SK-N-SH (cell line): Measurements from ENCODE around the gene ARHGAP23. TPM values are rescaled to one million over a fixed set of nuclear protein-coding genes. Genes with fewer than 3 reads are reported as not detected.
"Not testable (repeated sequence)": the region's sequence is repeated elsewhere in the genome, so short reads cannot be mapped to it uniquely, and the experiment has no call there.

ENCODE experiments used
- CTCF ChIA-PET: fragments of 300-600, 350-600 bp; formaldehyde crosslinking; extraction: SDS; loops from one replicate; lab custom pipeline; 2021; lab: Yijun Ruan, JAX
- POLR2A ChIA-PET: fragments of 350-600 bp; sonication (Branson Sonifier 250); formaldehyde crosslinking; extraction: SDS; loops from one replicate; lab custom pipeline; 2020; ENCODE audit warnings: antibody characterized with exemption, inconsistent platforms; lab: Yijun Ruan, JAX
- DNase-seq: peaks from one replicate; pipeline ENCODE4 v3.0.0; 2012
- H2AFZ ChIP-seq: fragments of 200-600 bp; sonication (generic); 2 replicates; pipeline ENCODE4 v1.8.1; 2016; ENCODE audit warnings: antibody characterized with exemption, mild to moderate bottlenecking, low read depth
- H3F3A ChIP-seq: fragments of 200-600 bp; sonication (generic); replicated peaks from 2 replicates; pipeline ENCODE3; 2016; ENCODE audit warnings: antibody characterized with exemption, mild to moderate bottlenecking; ENCODE audit not compliant: insufficient read depth
- H3K27ac ChIP-seq, 2 experiments: fragments of 200-500 bp in 1 of 2; fragments of 200-600 bp in 1 of 2; sonication (Bioruptor generic) in 1 of 2; sonication (generic), shearing (Covaris generic) in 1 of 2; 2 replicates each; pipeline versions ENCODE4 v1.5.1 to v1.6.1; 2014 to 2016; ENCODE audit warnings: low read depth in 2 of 2, inconsistent platforms in 1 of 2, low read length in 1 of 2, mild to moderate bottlenecking in 1 of 2, mixed read lengths in 1 of 2
- H3K27me3 ChIP-seq: fragments of 200-600 bp; sonication (generic), shearing (Covaris generic); 2 replicates; pipeline ENCODE4 v1.6.1; 2016; ENCODE audit warnings: mixed run types; ENCODE audit not compliant: insufficient read depth
- H3K36me3 ChIP-seq, 2 experiments: fragments of 200-500 bp in 1 of 2; fragments of 200-600 bp in 1 of 2; sonication (Bioruptor generic) in 1 of 2; sonication (generic) in 1 of 2; replicated peaks in 1 of 2; 2 replicates each; pipeline versions ENCODE3 to v1.5.1; 2014 to 2016; ENCODE audit warnings: low read length in 1 of 2, mild to moderate bottlenecking in 1 of 2; ENCODE audit not compliant: insufficient read depth in 2 of 2, control insufficient read depth in 1 of 2
- H3K4me1 ChIP-seq, 2 experiments: fragments of 200-500 bp in 1 of 2; fragments of 200-600 bp in 1 of 2; sonication (Bioruptor generic) in 1 of 2; sonication (generic), shearing (Covaris generic) in 1 of 2; 2 replicates each; pipeline versions ENCODE4 v1.5.1 to v1.6.1; 2014 to 2016; ENCODE audit warnings: low read depth in 1 of 2, low read length in 1 of 2, mixed run types in 1 of 2; ENCODE audit not compliant: insufficient read depth in 2 of 2, control insufficient read depth in 1 of 2
- H3K4me2 ChIP-seq: fragments of 200-600 bp; sonication (generic), shearing (Covaris generic); 2 replicates; pipeline ENCODE4 v1.6.1; 2017; ENCODE audit warnings: mixed run types
- H3K4me3 ChIP-seq, 2 experiments: fragments of 200-500 bp in 1 of 2; fragments of 200-600 bp in 1 of 2; sonication (Bioruptor generic) in 1 of 2; sonication (generic), shearing (Covaris generic) in 1 of 2; 2 replicates each; pipeline versions ENCODE4 v1.5.1 to v1.8.1; 2014 to 2016; ENCODE audit warnings: low read depth in 2 of 2, inconsistent platforms in 1 of 2, low read length in 1 of 2, mild to moderate bottlenecking in 1 of 2, mixed read lengths in 1 of 2, moderate library complexity in 1 of 2
- H3K79me2 ChIP-seq: fragments of 200-600 bp; sonication (generic); 2 replicates; pipeline ENCODE4 v1.8.1; 2017; ENCODE audit warnings: mild to moderate bottlenecking; ENCODE audit not compliant: insufficient read depth
- H3K9ac ChIP-seq: fragments of 200-600 bp; sonication (generic); 2 replicates; pipeline ENCODE4 v1.6.1; 2017; ENCODE audit warnings: mixed run types
- H3K9me2 ChIP-seq: fragments of 200-600 bp; sonication (generic); 2 replicates; pipeline ENCODE4 v1.6.1; 2017; ENCODE audit warnings: mixed run types
- H3K9me3 ChIP-seq: fragments of 200-600 bp; sonication (generic); 2 replicates; pipeline ENCODE4 v1.6.1; 2017; ENCODE audit warnings: mixed run types, mild to moderate bottlenecking, moderate library complexity
- H4K20me1 ChIP-seq: fragments of 200-600 bp; sonication (generic); 2 replicates; pipeline ENCODE4 v1.6.1; 2017; ENCODE audit warnings: mild to moderate bottlenecking, mixed run types; ENCODE audit not compliant: insufficient read depth
- CHD2 ChIP-seq: fragments of 150-350 bp; IDR thresholded peaks from 2 replicates; pipeline ENCODE4 v1.6.1; 2018; ENCODE audit warnings: low read length; ENCODE audit not compliant: partially characterized antibody
- FOXJ3 ChIP-seq: sonication (generic); formaldehyde crosslinking; IDR thresholded peaks from 2 replicates; pipeline ENCODE4 v1.5.1; 2020; ENCODE audit warnings: mild to moderate bottlenecking, missing genetic modification reagents
- GABPA ChIP-seq: IDR thresholded peaks from 2 replicates; pipeline ENCODE4 v1.4.0; 2012; ENCODE audit warnings: low read depth, mild to moderate bottlenecking
- MEF2A ChIP-seq: IDR thresholded peaks from 2 replicates; pipeline ENCODE4 v1.4.0; 2012; ENCODE audit warnings: low read depth, borderline replicate concordance
- MXI1 ChIP-seq: IDR thresholded peaks from 2 replicates; pipeline ENCODE4 v1.6.1; 2012; ENCODE audit warnings: mild to moderate bottlenecking, low read depth, low read length, improper control_type of control experiment
- NRF1 ChIP-seq: IDR thresholded peaks from 2 replicates; pipeline ENCODE4 v1.6.1; 2012; ENCODE audit warnings: low read depth, mild to moderate bottlenecking, low read length
- RAD21 ChIP-seq: IDR thresholded peaks from 2 replicates; pipeline ENCODE4 v1.6.1; 2012; ENCODE audit warnings: mild to moderate bottlenecking, low read length
- RCOR1 ChIP-seq: fragments of 150-350 bp; IDR thresholded peaks from 2 replicates; pipeline ENCODE4 v1.6.1; 2017; ENCODE audit warnings: antibody characterized with exemption, low read length
- RFX5 ChIP-seq: IDR thresholded peaks from 2 replicates; pipeline ENCODE4 v1.6.1; 2012; ENCODE audit warnings: mild to moderate bottlenecking, improper control_type of control experiment, low read length
- SIN3A ChIP-seq: IDR thresholded peaks from 2 replicates; pipeline ENCODE4 v1.6.1; 2012; ENCODE audit warnings: low read depth, mild to moderate bottlenecking, low read length, moderate library complexity, borderline replicate concordance
- SMC3 ChIP-seq: IDR thresholded peaks from 2 replicates; pipeline ENCODE4 v1.6.1; 2012; ENCODE audit warnings: low read depth, low read length, improper control_type of control experiment
- TCF12 ChIP-seq: IDR thresholded peaks from 2 replicates; pipeline ENCODE4 v1.4.0; 2012
- WGBS: methylation state at CpG from one replicate; pipeline ENCODE4 v1.1.6; 2017; ENCODE audit warnings: low lambda C conversion rate; 5-methylcytosine and 5-hydroxymethylcytosine counted together
- polyA plus RNA-seq, 3 experiments: library from polyadenylated mRNA; depleted of rRNA; stranded (reverse); fragments of >200 nt; gene quantifications; 2 replicates each; pipeline ENCODE4 v1.2.3, GENCODE V29; 2012
- TF ChIP-seq, protein P1 (sequence below): fragments of 200-600 bp; sonication (generic); IDR thresholded peaks from 2 replicates; pipeline ENCODE4 v1.6.1; 2017; ENCODE audit warnings: antibody characterized with exemption, mild to moderate bottlenecking, moderate library complexity
- TF ChIP-seq, protein P2 (sequence below): IDR thresholded peaks from 2 replicates; pipeline ENCODE4 v1.4.0; 2012; ENCODE audit warnings: low read depth, borderline replicate concordance
- TF ChIP-seq, protein P3 (sequence below): IDR thresholded peaks from 2 replicates; pipeline ENCODE4 v1.4.0; 2012; ENCODE audit warnings: low read depth
- TF ChIP-seq, protein P4 (sequence below): IDR thresholded peaks from 2 replicates; pipeline ENCODE4 v1.4.0; 2012; ENCODE audit warnings: low read depth, borderline replicate concordance
- TF ChIP-seq, protein P5 (sequence below): fragments of 150-350 bp; IDR thresholded peaks from 2 replicates; pipeline ENCODE4 v1.6.1; 2017; ENCODE audit warnings: antibody characterized with exemption, low read length, low read depth, borderline replicate concordance
- TF ChIP-seq, protein P6 (sequence below): fragments of 150-350 bp; IDR thresholded peaks from 2 replicates; pipeline ENCODE4 v1.6.1; 2016; ENCODE audit warnings: mild to moderate bottlenecking, low read depth, low read length

Gene ARHGAP23
- polyA plus RNA-seq, 1 of the 3 experiments (the other 2 are of a cell fraction), result 19.2 TPM

DNA sequence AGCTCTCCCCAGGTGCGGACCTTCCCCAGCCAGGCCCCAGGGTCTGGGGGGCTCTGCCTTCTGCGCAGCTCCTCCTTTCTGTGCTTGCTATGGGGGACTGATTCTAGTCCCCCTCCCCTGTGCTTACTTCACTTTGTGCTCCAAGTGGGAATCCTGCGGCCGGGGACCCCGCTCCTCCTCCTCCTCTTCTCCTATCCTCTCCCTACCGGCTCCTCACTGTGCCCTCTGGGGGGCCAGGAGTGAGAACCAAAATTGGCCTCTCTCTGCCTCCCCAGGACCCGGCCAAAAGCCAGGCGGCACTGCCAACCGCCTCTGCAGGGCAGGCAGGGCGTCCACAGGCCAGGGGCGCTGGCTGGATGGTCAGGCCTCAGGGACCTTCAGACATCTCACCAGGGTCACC is 103.5 kb downstream of the ARHGAP23 start:
- WGBS, result 84% methylated on average over 9 of the region's 11 CpGs
- H2AFZ ChIP-seq, H3K9me2 ChIP-seq, H3K9me3 ChIP-seq, H4K20me1 ChIP-seq, DNase-seq, H3K27ac ChIP-seq, H3K36me3 ChIP-seq, CTCF ChIA-PET, H3K9ac ChIP-seq, H3K79me2 ChIP-seq, H3K27me3 ChIP-seq, H3F3A ChIP-seq, H3K4me3 ChIP-seq, H3K4me2 ChIP-seq, POLR2A ChIA-PET: not testable (repeated sequence)
- peaks cover 0 to 11% of the 10 kb centered on the region in 2 experiments; a peak in 1 of 4 replicates for H3K4me1 ChIP-seq

DNA sequence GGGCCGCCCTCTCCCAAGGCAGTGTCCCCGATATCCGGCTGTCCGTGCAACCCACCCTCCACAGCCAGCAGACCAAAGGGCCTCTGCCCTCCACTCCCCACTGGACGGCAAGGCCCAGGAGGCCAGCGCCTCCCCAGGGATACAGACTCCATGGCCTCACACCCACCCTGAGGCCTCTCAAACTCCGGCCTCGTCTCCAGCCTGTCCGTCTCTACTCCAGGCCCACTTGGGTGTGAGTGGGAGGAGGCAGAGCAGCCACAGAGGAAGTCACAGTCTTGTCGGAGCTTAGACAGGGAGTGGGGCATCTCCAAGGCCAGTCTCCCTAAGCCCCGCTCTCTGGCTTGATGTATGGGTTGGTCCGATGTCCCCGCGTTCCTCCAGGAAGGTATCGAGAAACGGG is 104.2 kb downstream of the ARHGAP23 start:
- Histone ChIP-seq H3K36me3 (no peaks in the 10 kb centered on the region), H3K9me3 (no peaks in the 10 kb centered on the region), H3K79me2 (no peaks in the 10 kb centered on the region), H3F3A (peaks cover 4% of the 10 kb centered on the region), H3K4me1 (peaks cover 0 to 11% of the 10 kb centered on the region in 2 experiments; a peak in 1 of 4 replicates)
- CTCF ChIA-PET, result interaction anchor here (1.4 kb wide), 1 partner anchor 73 kb away, joined by 3 read pairs; the partner anchor contains the start of gene SRCIN1
- no peak for DNase-seq
- TF ChIP-seq SMC3, result no peak
- no peak for TF ChIP-seq NRF1
- TF ChIP-seq RAD21, result no peak
- no peak for TF ChIP-seq CHD2
- no peak for TF ChIP-seq FOXJ3 (CRISPR knock-in tag)
- TF ChIP-seq, protein P1, sequence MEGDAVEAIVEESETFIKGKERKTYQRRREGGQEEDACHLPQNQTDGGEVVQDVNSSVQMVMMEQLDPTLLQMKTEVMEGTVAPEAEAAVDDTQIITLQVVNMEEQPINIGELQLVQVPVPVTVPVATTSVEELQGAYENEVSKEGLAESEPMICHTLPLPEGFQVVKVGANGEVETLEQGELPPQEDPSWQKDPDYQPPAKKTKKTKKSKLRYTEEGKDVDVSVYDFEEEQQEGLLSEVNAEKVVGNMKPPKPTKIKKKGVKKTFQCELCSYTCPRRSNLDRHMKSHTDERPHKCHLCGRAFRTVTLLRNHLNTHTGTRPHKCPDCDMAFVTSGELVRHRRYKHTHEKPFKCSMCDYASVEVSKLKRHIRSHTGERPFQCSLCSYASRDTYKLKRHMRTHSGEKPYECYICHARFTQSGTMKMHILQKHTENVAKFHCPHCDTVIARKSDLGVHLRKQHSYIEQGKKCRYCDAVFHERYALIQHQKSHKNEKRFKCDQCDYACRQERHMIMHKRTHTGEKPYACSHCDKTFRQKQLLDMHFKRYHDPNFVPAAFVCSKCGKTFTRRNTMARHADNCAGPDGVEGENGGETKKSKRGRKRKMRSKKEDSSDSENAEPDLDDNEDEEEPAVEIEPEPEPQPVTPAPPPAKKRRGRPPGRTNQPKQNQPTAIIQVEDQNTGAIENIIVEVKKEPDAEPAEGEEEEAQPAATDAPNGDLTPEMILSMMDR, result no peak
- TF ChIP-seq, protein P2, sequence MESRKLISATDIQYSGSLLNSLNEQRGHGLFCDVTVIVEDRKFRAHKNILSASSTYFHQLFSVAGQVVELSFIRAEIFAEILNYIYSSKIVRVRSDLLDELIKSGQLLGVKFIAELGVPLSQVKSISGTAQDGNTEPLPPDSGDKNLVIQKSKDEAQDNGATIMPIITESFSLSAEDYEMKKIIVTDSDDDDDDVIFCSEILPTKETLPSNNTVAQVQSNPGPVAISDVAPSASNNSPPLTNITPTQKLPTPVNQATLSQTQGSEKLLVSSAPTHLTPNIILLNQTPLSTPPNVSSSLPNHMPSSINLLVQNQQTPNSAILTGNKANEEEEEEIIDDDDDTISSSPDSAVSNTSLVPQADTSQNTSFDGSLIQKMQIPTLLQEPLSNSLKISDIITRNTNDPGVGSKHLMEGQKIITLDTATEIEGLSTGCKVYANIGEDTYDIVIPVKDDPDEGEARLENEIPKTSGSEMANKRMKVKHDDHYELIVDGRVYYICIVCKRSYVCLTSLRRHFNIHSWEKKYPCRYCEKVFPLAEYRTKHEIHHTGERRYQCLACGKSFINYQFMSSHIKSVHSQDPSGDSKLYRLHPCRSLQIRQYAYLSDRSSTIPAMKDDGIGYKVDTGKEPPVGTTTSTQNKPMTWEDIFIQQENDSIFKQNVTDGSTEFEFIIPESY, result no peak
- TF ChIP-seq, protein P3, sequence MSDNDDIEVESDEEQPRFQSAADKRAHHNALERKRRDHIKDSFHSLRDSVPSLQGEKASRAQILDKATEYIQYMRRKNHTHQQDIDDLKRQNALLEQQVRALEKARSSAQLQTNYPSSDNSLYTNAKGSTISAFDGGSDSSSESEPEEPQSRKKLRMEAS, result no peak
- TF ChIP-seq MXI1, result no peak
- TF ChIP-seq, protein P4, sequence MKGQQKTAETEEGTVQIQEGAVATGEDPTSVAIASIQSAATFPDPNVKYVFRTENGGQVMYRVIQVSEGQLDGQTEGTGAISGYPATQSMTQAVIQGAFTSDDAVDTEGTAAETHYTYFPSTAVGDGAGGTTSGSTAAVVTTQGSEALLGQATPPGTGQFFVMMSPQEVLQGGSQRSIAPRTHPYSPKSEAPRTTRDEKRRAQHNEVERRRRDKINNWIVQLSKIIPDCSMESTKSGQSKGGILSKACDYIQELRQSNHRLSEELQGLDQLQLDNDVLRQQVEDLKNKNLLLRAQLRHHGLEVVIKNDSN, result no peak
- no peak for TF ChIP-seq RCOR1
- TF ChIP-seq, protein P5, sequence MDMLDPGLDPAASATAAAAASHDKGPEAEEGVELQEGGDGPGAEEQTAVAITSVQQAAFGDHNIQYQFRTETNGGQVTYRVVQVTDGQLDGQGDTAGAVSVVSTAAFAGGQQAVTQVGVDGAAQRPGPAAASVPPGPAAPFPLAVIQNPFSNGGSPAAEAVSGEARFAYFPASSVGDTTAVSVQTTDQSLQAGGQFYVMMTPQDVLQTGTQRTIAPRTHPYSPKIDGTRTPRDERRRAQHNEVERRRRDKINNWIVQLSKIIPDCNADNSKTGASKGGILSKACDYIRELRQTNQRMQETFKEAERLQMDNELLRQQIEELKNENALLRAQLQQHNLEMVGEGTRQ, result no peak
- no peak for TF ChIP-seq SIN3A
- TF ChIP-seq, protein P6, sequence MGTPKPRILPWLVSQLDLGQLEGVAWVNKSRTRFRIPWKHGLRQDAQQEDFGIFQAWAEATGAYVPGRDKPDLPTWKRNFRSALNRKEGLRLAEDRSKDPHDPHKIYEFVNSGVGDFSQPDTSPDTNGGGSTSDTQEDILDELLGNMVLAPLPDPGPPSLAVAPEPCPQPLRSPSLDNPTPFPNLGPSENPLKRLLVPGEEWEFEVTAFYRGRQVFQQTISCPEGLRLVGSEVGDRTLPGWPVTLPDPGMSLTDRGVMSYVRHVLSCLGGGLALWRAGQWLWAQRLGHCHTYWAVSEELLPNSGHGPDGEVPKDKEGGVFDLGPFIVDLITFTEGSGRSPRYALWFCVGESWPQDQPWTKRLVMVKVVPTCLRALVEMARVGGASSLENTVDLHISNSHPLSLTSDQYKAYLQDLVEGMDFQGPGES, result no peak
- TF ChIP-seq RFX5, result no peak
- TF ChIP-seq TCF12, result no peak
- TF ChIP-seq MEF2A, result no peak
- TF ChIP-seq GABPA, result no peak
- TF ChIP-seq, all 33 proteins: peak for 0
- Histone ChIP-seq H3K27me3 (no peaks in the 10 kb centered on the region; the same call in 1 of the 2 replicates), H3K27ac (no peak overlapping the region), H3K9me2 (no peaks in the 10 kb centered on the region), H2AFZ (no peak overlapping the region), H3K4me2 (no peak overlapping the region), H3K4me3 (no peak overlapping the region), H3K9ac (no peak overlapping the region), H4K20me1 (no peaks in the 10 kb centered on the region)
- 89% methylated on average over 16 of the region's 16 CpGs for WGBS
- POLR2A ChIA-PET, result no interaction called here
